Body of pancreas (tissue), 4 donors: ENCODE results near the gene FKBP1A. TPM values are rescaled to one million over a fixed set of nuclear protein-coding genes. Genes with fewer than 3 reads are reported as not detected.
A peak's percentile ranks its signal among the peaks of the same experiment; 100 is the strongest.

Experiments
- ATAC-seq: fragments of 150-250 bp; one replicate; pipeline ENCODE4 v1.9.1; 2016
- DNase-seq, 4 donors: peaks; one replicate each; pipeline ENCODE4 v3.0.0-alpha.2; 2019
- H3K27ac ChIP-seq, 4 donors: fragments of 200-600 bp; sonication (generic); 1 replicate in 3 of 4; 2 replicates in 1 of 4; pipeline versions ENCODE4 v1.5.1 to v1.6.1; 2016 to 2019; ENCODE audit warnings: mild to moderate bottlenecking in 1 of 4, mixed read lengths in 1 of 4, moderate library complexity in 1 of 4
- H3K27me3 ChIP-seq, 2 donors: fragments of 200-600 bp; sonication (generic); one replicate each; pipeline ENCODE4 v1.6.0; 2016; ENCODE audit warnings: mild to moderate bottlenecking in 1 of 2
- H3K36me3 ChIP-seq, 2 donors: fragments of 200-600 bp; sonication (generic); replicated peaks in 1 of 2; 2 replicates each; pipeline ENCODE4 v1.5.1; 2016; ENCODE audit warnings: low read depth in 2 of 2; ENCODE audit not compliant: insufficient read depth in 1 of 2
- H3K4me1 ChIP-seq: fragments of 200-600 bp; sonication (generic); one replicate; pipeline ENCODE4 v1.6.0; 2016
- H3K4me3 ChIP-seq, 2 donors: fragments of 200-600 bp; sonication (generic); 1 replicate in 1 of 2; 2 replicates in 1 of 2; pipeline ENCODE4 v1.5.1; 2016 to 2019
- H3K9me3 ChIP-seq, 3 donors: fragments of 200-600 bp; sonication (generic); 1 replicate in 2 of 3; 2 replicates in 1 of 3; pipeline ENCODE4 v1.5.1; 2016
- CTCF ChIP-seq, 7 experiments: fragments of 450-650 bp in 4 of 7; fragments of 200-600 bp in 3 of 7; sonication (generic) in 3 of 7; IDR thresholded peaks; one replicate each; pipeline ENCODE4 v1.5.1; 2016 to 2019; ENCODE audit warnings: antibody characterized with exemption in 7 of 7
- POLR2A ChIP-seq, 3 donors: fragments of 450-650 bp; IDR thresholded peaks; one replicate each; pipeline ENCODE4 v1.6.1; 2016; ENCODE audit warnings: antibody characterized with exemption in 3 of 3, mild to moderate bottlenecking in 2 of 3
- WGBS, 2 donors: methylation state at CpG; one replicate each; pipeline ENCODE4 v1.1.5; 2017; 5-methylcytosine and 5-hydroxymethylcytosine counted together
- intact Hi-C: fragments of 100-400 bp; cut with DNase I; formaldehyde crosslinking; loops from one replicate; pipeline ENCODE4 v1.15.1; 2023
- total RNA-seq, 2 donors: library from RNA; depleted of rRNA; stranded (reverse); fragments of >200 nt; gene quantifications; one replicate each; pipeline ENCODE4 v1.1.0, GENCODE V29; 2016

The FKBP1A gene
- total RNA-seq, 2 donors from 2014 or later, result 47.5 to 57.7 TPM

- no peak overlapping the region for H3K4me3 ChIP-seq
- DNase-seq (peak; percentile 45 to 74 (median 60)), ATAC-seq (peak; percentile 77)
- peaks cover 18% of the 10 kb centered on the region for H3K4me1 ChIP-seq
- H3K27ac ChIP-seq, result peak overlapping the region in 2 of 4 donors; percentile 11 to 51
- no peaks in the 10 kb centered on the region for H3K36me3 ChIP-seq
- H3K27me3 ChIP-seq, result no peaks in the 10 kb centered on the region
- TF ChIP-seq CTCF (IDR thresholded peaks at IDR 0.05) (no peak), POLR2A (IDR thresholded peaks at IDR 0.05) (no peak)
- no peaks in the 10 kb centered on the region for H3K9me3 ChIP-seq
- 33 to 46% methylated on average over 14 of the region's 14 CpGs for WGBS, 2 donors
- intact Hi-C loops, result no loop called here
Observed at GRCh38 chr20:1336699-1337367, 56.0 kb downstream of the FKBP1A start.

GRCh38 chr20:1335961-1336698, 56.7 kb downstream of the FKBP1A start:
- Histone ChIP-seq H3K4me1 (peaks cover 19% of the 10 kb centered on the region), H3K36me3 (no peaks in the 10 kb centered on the region), H3K27ac (peak overlapping the region in 2 of 4 donors; percentile 11 to 51), H3K9me3 (no peaks in the 10 kb centered on the region), H3K27me3 (no peaks in the 10 kb centered on the region), H3K4me3 (no peak overlapping the region)
- TF ChIP-seq POLR2A (IDR thresholded peaks at IDR 0.05), result no peak
- TF ChIP-seq CTCF (IDR thresholded peaks at IDR 0.05), result no peak
- WGBS, 2 donors, result 30 to 55% methylated on average over 6 of the region's 6 CpGs
- intact Hi-C loops, result no loop called here
- ATAC-seq, result no peak
- peak in 1 of 4 donors; percentile 45 for DNase-seq

GRCh38 chr20:1334761-1335160, 58.1 kb downstream of the FKBP1A start:
- no peaks in the 10 kb centered on the region for H3K9me3 ChIP-seq
- H3K27me3 ChIP-seq, result no peaks in the 10 kb centered on the region
- H3K4me1 ChIP-seq, result peaks cover 33% of the 10 kb centered on the region
- TF ChIP-seq POLR2A (IDR thresholded peaks at IDR 0.05), result no peak
- TF ChIP-seq CTCF (IDR thresholded peaks at IDR 0.05), result no peak
- no peaks in the 10 kb centered on the region for H3K36me3 ChIP-seq
- no peak for ATAC-seq
- DNase-seq, result no peak
- intact Hi-C loops, result no loop called here
- no peak overlapping the region for H3K4me3 ChIP-seq
- H3K27ac ChIP-seq, result no peak overlapping the region
- 76 to 80% methylated on average over 3 of the region's 3 CpGs for WGBS, 2 donors

GRCh38 chr20:1334370-1334731, 58.5 kb downstream of the FKBP1A start:
- intact Hi-C loops, result no loop called here

More at GRCh38 chr20:1334370-1334731, 58.5 kb downstream of the FKBP1A start:
- H3K4me1 ChIP-seq, result peaks cover 37% of the 10 kb centered on the region
- H3K9me3 ChIP-seq, result no peaks in the 10 kb centered on the region
- 85 to 99% methylated on average over 4 of the region's 4 CpGs for WGBS, 2 donors
- H3K4me3 ChIP-seq, result no peak overlapping the region
- H3K36me3 ChIP-seq, result no peaks in the 10 kb centered on the region
- TF ChIP-seq POLR2A (IDR thresholded peaks at IDR 0.05) (no peak), CTCF (IDR thresholded peaks at IDR 0.05) (no peak)
- DNase-seq (no peak), ATAC-seq (no peak)
- no peak overlapping the region for H3K27ac ChIP-seq
- no peaks in the 10 kb centered on the region for H3K27me3 ChIP-seq
